Measurements from ENCODE around the gene AP1S1.
"Not testable (repeated sequence)": the region's sequence is repeated elsewhere in the genome, so short reads cannot be mapped to it uniquely, and the experiment has no call there.

AP1S1 gene

GRCh38 chr7:101153969-101154692 is at the start of gene AP1S1:
Gene AP1S1, plus strand, starts transcription at chr7:101154476. Its CDS starts 39 bp downstream, at chr7:101154515.
- peak; percentile 99 for DNase-seq (ENCODE audit: low spot score)
- no peak for TF ChIP-seq CTCF (IDR thresholded peaks at IDR 0.05; ENCODE audit: extremely low read depth, missing control alignments)

- DNase-seq (ENCODE audit: low spot score): no peak
- TF ChIP-seq CTCF (IDR thresholded peaks at IDR 0.05; ENCODE audit: extremely low read depth, missing control alignments): no peak
These were observed 49.5 kb upstream of the AP1S1 start for GRCh38 chr7:101104799-101105198.

GRCh38 chr7:101105248-101105647 is 49.0 kb upstream of the AP1S1 start:
- not testable (repeated sequence) for DNase-seq (ENCODE audit: low spot score)

- DNase-seq (ENCODE audit: low spot score): no peak
- TF ChIP-seq CTCF (IDR thresholded peaks at IDR 0.05; ENCODE audit: extremely low read depth, missing control alignments): no peak
These were observed 47.9 kb upstream of the AP1S1 start for GRCh38 chr7:101106386-101106785.

- peak; percentile 54 for DNase-seq (ENCODE audit: low spot score)
- no peak for TF ChIP-seq CTCF (IDR thresholded peaks at IDR 0.05; ENCODE audit: extremely low read depth, missing control alignments)
These were observed 45.9 kb upstream of the AP1S1 start for GRCh38 chr7:101108330-101108857.

- DNase-seq (ENCODE audit: low spot score): no peak
- TF ChIP-seq CTCF (IDR thresholded peaks at IDR 0.05; ENCODE audit: extremely low read depth, missing control alignments): no peak
These were observed 45.3 kb upstream of the AP1S1 start for GRCh38 chr7:101108961-101109360.

GRCh38 chr7:101109368-101109767 is 44.9 kb upstream of the AP1S1 start:
- DNase-seq (ENCODE audit: low spot score): no peak
- no peak for TF ChIP-seq CTCF (IDR thresholded peaks at IDR 0.05; ENCODE audit: extremely low read depth, missing control alignments)

GRCh38 chr7:101111261-101111660 is 43.0 kb upstream of the AP1S1 start:
- DNase-seq (ENCODE audit: low spot score): no peak
- no peak for TF ChIP-seq CTCF (IDR thresholded peaks at IDR 0.05; ENCODE audit: extremely low read depth, missing control alignments)
